ENCODE results near the gene INO80E.
"Not testable (repeated sequence)": the region's sequence is repeated elsewhere in the genome, so short reads cannot be mapped to it uniquely, and the experiment has no call there.

INO80E gene

GRCh38 chr16:30010844-30011713 lies 15.0 kb downstream of the INO80E start, which contains the start of gene DOC2A:
TSS of gene DOC2A (minus strand) at chr16:30011027. CDS start at chr16:30010222, 805 bp downstream.
- DNase-seq, result peak; percentile 78

GRCh38 chr16:30011714-30012504 lies 15.9 kb downstream of the INO80E start:
- no peak for DNase-seq

GRCh38 chr16:30012598-30012997 lies 16.6 kb downstream of the INO80E start:
- not testable (repeated sequence) for DNase-seq

- DNase-seq, result not testable (repeated sequence)
Observed at GRCh38 chr16:30015450-30015849, 19.4 kb downstream of the INO80E start.

- DNase-seq, result no peak
Observed at GRCh38 chr16:30016555-30017276, 20.7 kb downstream of the INO80E start.

GRCh38 chr16:30017277-30017656 lies 21.2 kb downstream of the INO80E start:
- no peak for DNase-seq

- not testable (repeated sequence) for DNase-seq
Observed at GRCh38 chr16:30017937-30018336, 21.9 kb downstream of the INO80E start.

- peak; percentile 73 for DNase-seq
Observed at GRCh38 chr16:30018731-30019158, 22.7 kb downstream of the INO80E start.

GRCh38 chr16:30022887-30023286 lies 26.8 kb downstream of the INO80E start, which contains the start of gene C16orf92:
TSS of gene C16orf92 (plus strand) at chr16:30023198. CDS start at chr16:30023341, 143 bp downstream.
- DNase-seq, result no peak

GRCh38 chr16:30023586-30023985 lies 27.5 kb downstream of the INO80E start:
- DNase-seq, result no peak

- DNase-seq, result no peak
Observed at GRCh38 chr16:30024451-30024850, 28.4 kb downstream of the INO80E start.

GRCh38 chr16:30025156-30025555 lies 29.1 kb downstream of the INO80E start:
- no peak for DNase-seq

GRCh38 chr16:30025574-30025973 lies 29.5 kb downstream of the INO80E start:
- DNase-seq, result no peak

- no peak for DNase-seq
Observed at GRCh38 chr16:30026449-30026848, 30.4 kb downstream of the INO80E start.

GRCh38 chr16:30027588-30028437 lies 31.8 kb downstream of the INO80E start:
- DNase-seq, result no peak

GRCh38 chr16:30028438-30029076 lies 32.5 kb downstream of the INO80E start:
- no peak for DNase-seq

GRCh38 chr16:30030011-30030685 lies 34.1 kb downstream of the INO80E start:
- no peak for DNase-seq

GRCh38 chr16:30030841-30031413 lies 34.9 kb downstream of the INO80E start, which contains the start of gene TLCD3B:
TSS of gene TLCD3B (minus strand) at chr16:30031271. CDS start at chr16:30030527, 744 bp downstream.
- peak; percentile 73 for DNase-seq

- DNase-seq, result peak; percentile 30
Observed at GRCh38 chr16:30031477-30031918, 35.5 kb downstream of the INO80E start.
